ENCODE measurements around the gene DUS4L. TPM values are rescaled to one million over a fixed set of nuclear protein-coding genes. Genes with fewer than 3 reads are reported as not detected.
A peak's percentile ranks its signal among the peaks of the same experiment; 100 is the strongest.

The DUS4L gene
- total and polyA plus RNA-seq, 2 donors (not counting 3 experiments of a cell fraction or from before 2014, with no cell fraction given): 2.5 to 9.6 TPM

- ChIA-PET POLR2A (no interaction called here), CTCF (interaction anchor here (1.2 kb wide), 1 partner anchor 39 kb away, joined by 3 read pairs; no protein-coding TSS in a partner anchor)
- peaks cover 15% of the 10 kb centered on the region for H3K4me1 ChIP-seq (ENCODE audit: control insufficient read depth, extremely low read depth, insufficient read depth, low read length)
- no peak for FAIRE-seq
- TF ChIP-seq POLR2A (IDR thresholded peaks at IDR 0.05; ENCODE audit: low read depth, low read length): no peak
- TF ChIP-seq MYC (IDR thresholded peaks at IDR 0.05; ENCODE audit: low read depth, low read length): no peak
- TF ChIP-seq FOS (IDR thresholded peaks at IDR 0.05; ENCODE audit: borderline replicate concordance, insufficient read depth, low read length): no peak
- no peak for TF ChIP-seq JUN (IDR thresholded peaks at IDR 0.05; ENCODE audit: borderline replicate concordance, insufficient read depth, insufficient read length, low read depth)
- TF ChIP-seq POLR2AphosphoS5 (IDR thresholded peaks at IDR 0.05; ENCODE audit: insufficient read depth, low read depth, low read length): no peak
- TF ChIP-seq GATA2 (IDR thresholded peaks at IDR 0.05; ENCODE audit: insufficient read depth, insufficient read length, low read depth, low read length): no peak
- TF ChIP-seq, protein P1, sequence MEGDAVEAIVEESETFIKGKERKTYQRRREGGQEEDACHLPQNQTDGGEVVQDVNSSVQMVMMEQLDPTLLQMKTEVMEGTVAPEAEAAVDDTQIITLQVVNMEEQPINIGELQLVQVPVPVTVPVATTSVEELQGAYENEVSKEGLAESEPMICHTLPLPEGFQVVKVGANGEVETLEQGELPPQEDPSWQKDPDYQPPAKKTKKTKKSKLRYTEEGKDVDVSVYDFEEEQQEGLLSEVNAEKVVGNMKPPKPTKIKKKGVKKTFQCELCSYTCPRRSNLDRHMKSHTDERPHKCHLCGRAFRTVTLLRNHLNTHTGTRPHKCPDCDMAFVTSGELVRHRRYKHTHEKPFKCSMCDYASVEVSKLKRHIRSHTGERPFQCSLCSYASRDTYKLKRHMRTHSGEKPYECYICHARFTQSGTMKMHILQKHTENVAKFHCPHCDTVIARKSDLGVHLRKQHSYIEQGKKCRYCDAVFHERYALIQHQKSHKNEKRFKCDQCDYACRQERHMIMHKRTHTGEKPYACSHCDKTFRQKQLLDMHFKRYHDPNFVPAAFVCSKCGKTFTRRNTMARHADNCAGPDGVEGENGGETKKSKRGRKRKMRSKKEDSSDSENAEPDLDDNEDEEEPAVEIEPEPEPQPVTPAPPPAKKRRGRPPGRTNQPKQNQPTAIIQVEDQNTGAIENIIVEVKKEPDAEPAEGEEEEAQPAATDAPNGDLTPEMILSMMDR (IDR thresholded peaks at IDR 0.05; ENCODE audit: extremely low read depth in 1 of 2, insufficient read depth in 1 of 2, low read depth in 1 of 2, low read length in 2 of 2): no peak
- TF ChIP-seq, protein P2, sequence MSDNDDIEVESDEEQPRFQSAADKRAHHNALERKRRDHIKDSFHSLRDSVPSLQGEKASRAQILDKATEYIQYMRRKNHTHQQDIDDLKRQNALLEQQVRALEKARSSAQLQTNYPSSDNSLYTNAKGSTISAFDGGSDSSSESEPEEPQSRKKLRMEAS (IDR thresholded peaks at IDR 0.05; ENCODE audit: insufficient read depth, insufficient read length): no peak
- no peak for TF ChIP-seq EZH2 (IDR thresholded peaks at IDR 0.05; ENCODE audit: borderline replicate concordance, low read depth, low read length, severe bottlenecking)
- H3K4me2 ChIP-seq (ENCODE audit: insufficient read depth, low read length): no peak overlapping the region
- H3K79me2 ChIP-seq (ENCODE audit: control insufficient read depth, insufficient read depth, low read length): no peaks in the 10 kb centered on the region
- H4K20me1 ChIP-seq (replicated peaks; ENCODE audit: control insufficient read depth, extremely low read depth, insufficient read depth, low read length): no peaks in the 10 kb centered on the region
- no TSS peak for BruUV-seq (replicated peaks)
- H3K36me3 ChIP-seq (ENCODE audit: control insufficient read depth in 2 of 2, extremely low read depth in 1 of 2, insufficient read depth in 2 of 2, low read length in 2 of 2): peaks cover 2 to 18% of the 10 kb centered on the region in 2 experiments
- no peaks in the 10 kb centered on the region for H3K9me3 ChIP-seq (replicated peaks; ENCODE audit: control insufficient read depth, insufficient read depth, low read length)
- H3K27ac ChIP-seq (ENCODE audit: insufficient read depth, low read depth, low read length): peak overlapping the region; percentile 16
- intact Hi-C loops (cut with micrococcal nuclease): loop anchor here (5.0 kb wide), 1 partner anchor 105 kb away; no protein-coding TSS in a partner anchor
- H3K9me1 ChIP-seq (replicated peaks; ENCODE audit: control insufficient read depth, extremely low read depth, insufficient read depth, low read length): no peaks in the 10 kb centered on the region
- H3K27me3 ChIP-seq (ENCODE audit: control insufficient read depth in 2 of 2, insufficient read depth in 2 of 2, low read length in 2 of 2): no peaks in the 10 kb centered on the region
- no peak overlapping the region for H3K4me3 ChIP-seq (replicated peaks in 1 of 3; ENCODE audit: insufficient read depth in 1 of 3, low read depth in 1 of 3, low read length in 3 of 3)
- DNase-seq (ENCODE audit: low read depth, low spot score): peak; percentile 61
- dilution Hi-C loops (cut with MboI; ENCODE audit: extremely low pct_ligation_motif_present, low sequenced_read_pairs): no loop called here
- no peak overlapping the region for H2AFZ ChIP-seq (ENCODE audit: low read depth, low read length)
- H3K9ac ChIP-seq (replicated peaks; ENCODE audit: extremely low read depth, insufficient read depth, low read length): no peak overlapping the region
Observed at GRCh38 chr7:107622429-107622828, 58.7 kb downstream of the DUS4L start.

Data from endothelial cell of umbilical vein (primary cell).